ENCODE measurements around the gene PRTFDC1. TPM values are rescaled to one million over a fixed set of nuclear protein-coding genes. Genes with fewer than 3 reads are reported as not detected.

The PRTFDC1 gene
- total and polyA plus RNA-seq, 2 donors from 2014 or later, result 3.8 to 6.1 TPM

DNA sequence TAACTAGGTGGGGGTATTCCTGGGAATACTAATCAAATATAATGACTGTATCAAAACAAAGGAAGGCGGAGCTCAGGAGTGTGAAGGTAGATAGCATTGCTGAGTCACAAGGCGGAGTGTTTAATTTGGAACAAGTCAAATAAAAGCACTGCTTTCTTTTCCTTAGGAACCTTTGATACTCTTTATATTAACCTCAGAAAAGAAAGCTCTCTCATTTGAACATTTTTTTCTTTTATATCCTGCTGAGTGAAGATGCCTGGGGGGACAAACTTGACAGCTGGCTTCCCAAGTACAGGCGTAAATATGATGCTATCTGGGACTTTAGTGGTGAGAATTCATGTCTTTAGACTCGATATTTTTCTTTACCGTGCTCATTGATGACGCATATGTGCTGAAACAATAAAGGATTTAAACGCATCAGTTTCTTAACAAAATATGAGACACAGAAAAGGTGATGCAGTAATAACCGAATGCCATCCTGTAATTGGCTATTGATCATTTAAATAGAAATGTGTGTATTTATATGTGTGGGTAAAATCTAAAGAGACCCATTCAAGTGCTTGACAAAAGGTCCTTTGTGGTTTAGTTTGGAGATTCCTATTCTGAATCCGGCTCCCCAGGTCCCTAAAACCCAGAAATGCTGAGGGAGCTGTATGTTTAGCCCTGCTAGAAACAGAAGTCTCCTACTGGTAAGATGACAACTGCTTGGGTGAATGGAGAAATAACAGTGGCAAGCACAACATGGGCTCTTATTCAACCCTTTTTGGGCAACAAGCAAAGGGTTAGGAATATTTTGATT, 102.7 kb downstream of the PRTFDC1 start:
- DNase-seq (no peak), FAIRE-seq (no peak)
- no peaks in the 10 kb centered on the region for H3K36me3 ChIP-seq (ENCODE audit: control insufficient read depth in 2 of 3, insufficient read depth in 3 of 3, low read length in 3 of 3)
- H3K27ac ChIP-seq (ENCODE audit: low read depth in 2 of 2, low read length in 2 of 2), result no peak overlapping the region
- no peaks in the 10 kb centered on the region for H3K4me1 ChIP-seq (ENCODE audit: control insufficient read depth in 2 of 3, insufficient read depth in 2 of 3, low read depth in 1 of 3, low read length in 3 of 3)
- H3K4me3 ChIP-seq (ENCODE audit: low read length in 3 of 3), result no peak overlapping the region
- intact Hi-C loops (cut with DNase I), result no loop called here
- no peaks in the 10 kb centered on the region for H3K9me3 ChIP-seq (ENCODE audit: control insufficient read depth in 2 of 3, insufficient read depth in 1 of 3, low read length in 3 of 3)
- TF ChIP-seq, protein P1, sequence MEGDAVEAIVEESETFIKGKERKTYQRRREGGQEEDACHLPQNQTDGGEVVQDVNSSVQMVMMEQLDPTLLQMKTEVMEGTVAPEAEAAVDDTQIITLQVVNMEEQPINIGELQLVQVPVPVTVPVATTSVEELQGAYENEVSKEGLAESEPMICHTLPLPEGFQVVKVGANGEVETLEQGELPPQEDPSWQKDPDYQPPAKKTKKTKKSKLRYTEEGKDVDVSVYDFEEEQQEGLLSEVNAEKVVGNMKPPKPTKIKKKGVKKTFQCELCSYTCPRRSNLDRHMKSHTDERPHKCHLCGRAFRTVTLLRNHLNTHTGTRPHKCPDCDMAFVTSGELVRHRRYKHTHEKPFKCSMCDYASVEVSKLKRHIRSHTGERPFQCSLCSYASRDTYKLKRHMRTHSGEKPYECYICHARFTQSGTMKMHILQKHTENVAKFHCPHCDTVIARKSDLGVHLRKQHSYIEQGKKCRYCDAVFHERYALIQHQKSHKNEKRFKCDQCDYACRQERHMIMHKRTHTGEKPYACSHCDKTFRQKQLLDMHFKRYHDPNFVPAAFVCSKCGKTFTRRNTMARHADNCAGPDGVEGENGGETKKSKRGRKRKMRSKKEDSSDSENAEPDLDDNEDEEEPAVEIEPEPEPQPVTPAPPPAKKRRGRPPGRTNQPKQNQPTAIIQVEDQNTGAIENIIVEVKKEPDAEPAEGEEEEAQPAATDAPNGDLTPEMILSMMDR (IDR thresholded peaks at IDR 0.05; ENCODE audit: borderline replicate concordance, extremely low read depth, insufficient read depth), result no peak
- H3K9ac ChIP-seq (ENCODE audit: low read length in 3 of 3), result no peak overlapping the region
- H3K27me3 ChIP-seq (ENCODE audit: control insufficient read depth, insufficient read depth, low read length), result no peaks in the 10 kb centered on the region

DNA sequence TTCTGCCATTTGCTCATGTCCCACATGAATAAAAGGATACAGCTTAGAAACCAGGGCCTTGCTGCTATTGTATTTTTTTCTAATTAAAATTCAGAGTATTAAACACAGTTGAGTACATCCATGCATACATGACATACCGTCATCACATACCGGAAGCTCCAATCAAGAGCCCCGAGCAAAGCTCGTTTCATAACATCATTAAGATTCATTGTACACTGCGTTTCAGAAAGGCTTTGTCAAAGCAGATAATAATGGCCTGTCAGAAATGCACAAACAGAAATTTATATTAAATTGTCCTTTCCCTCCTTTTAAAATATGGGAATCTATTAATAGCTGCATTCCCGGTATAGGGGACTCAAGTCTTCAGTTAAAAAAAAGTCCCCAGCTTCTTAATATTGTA, 103.4 kb downstream of the PRTFDC1 start:
- DNase-seq (peak in 2 of 5 donors; percentile 29 to 41), FAIRE-seq (no peak)
- Histone ChIP-seq H3K27ac (ENCODE audit: low read depth in 2 of 2, low read length in 2 of 2) (no peak overlapping the region), H3K9me3 (ENCODE audit: control insufficient read depth in 2 of 3, insufficient read depth in 1 of 3, low read length in 3 of 3) (no peaks in the 10 kb centered on the region), H3K9ac (ENCODE audit: low read length in 3 of 3) (no peak overlapping the region), H3K36me3 (ENCODE audit: control insufficient read depth in 2 of 3, insufficient read depth in 3 of 3, low read length in 3 of 3) (no peaks in the 10 kb centered on the region), H3K27me3 (ENCODE audit: control insufficient read depth, insufficient read depth, low read length) (no peaks in the 10 kb centered on the region), H3K4me3 (ENCODE audit: low read length in 3 of 3) (no peak overlapping the region), H3K4me1 (ENCODE audit: control insufficient read depth in 2 of 3, insufficient read depth in 2 of 3, low read depth in 1 of 3, low read length in 3 of 3) (no peaks in the 10 kb centered on the region)
- intact Hi-C loops (cut with DNase I), result no loop called here
- TF ChIP-seq, protein P1 (IDR thresholded peaks at IDR 0.05; ENCODE audit: borderline replicate concordance, extremely low read depth, insufficient read depth), result no peak

DNA sequence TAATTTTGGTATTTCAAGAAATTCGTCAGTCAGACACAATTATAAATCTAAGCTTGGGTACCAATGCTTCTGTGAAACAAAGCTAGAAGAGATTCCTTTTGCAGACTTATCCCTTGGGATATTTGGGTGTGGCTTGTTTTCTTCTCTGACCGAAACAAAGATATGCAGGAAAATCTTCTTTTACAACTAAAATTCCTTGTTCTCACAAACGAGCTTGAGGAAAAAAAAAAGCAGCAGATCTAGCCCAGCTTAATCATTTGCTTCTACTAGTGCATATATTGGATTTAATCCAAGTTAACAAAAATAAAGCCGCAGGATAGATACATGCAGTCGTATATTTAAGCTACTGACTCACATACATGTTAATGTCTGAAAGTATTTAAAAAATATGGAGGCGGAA, 104.2 kb downstream of the PRTFDC1 start:
- Histone ChIP-seq H3K27me3 (ENCODE audit: control insufficient read depth, insufficient read depth, low read length) (no peaks in the 10 kb centered on the region), H3K4me1 (ENCODE audit: control insufficient read depth in 2 of 3, insufficient read depth in 2 of 3, low read depth in 1 of 3, low read length in 3 of 3) (no peaks in the 10 kb centered on the region), H3K9ac (ENCODE audit: low read length in 3 of 3) (no peak overlapping the region), H3K9me3 (ENCODE audit: control insufficient read depth in 2 of 3, insufficient read depth in 1 of 3, low read length in 3 of 3) (no peaks in the 10 kb centered on the region), H3K36me3 (ENCODE audit: control insufficient read depth in 2 of 3, insufficient read depth in 3 of 3, low read length in 3 of 3) (no peaks in the 10 kb centered on the region), H3K4me3 (ENCODE audit: low read length in 3 of 3) (no peak overlapping the region), H3K27ac (ENCODE audit: low read depth in 2 of 2, low read length in 2 of 2) (no peak overlapping the region)
- no peak for DNase-seq
- TF ChIP-seq, protein P1 (IDR thresholded peaks at IDR 0.05; ENCODE audit: borderline replicate concordance, extremely low read depth, insufficient read depth), result no peak
- FAIRE-seq, result no peak
- intact Hi-C loops (cut with DNase I), result no loop called here
